Dermis blood vessel endothelial cell (primary cell): ENCODE results near the gene DDIT3. TPM values are rescaled to one million over a fixed set of nuclear protein-coding genes. Genes with fewer than 3 reads are reported as not detected.

ENCODE experiments used
- DNase-seq: peaks from one replicate; pipeline ENCODE4 v3.0.0; 2010
- total RNA-seq: library from RNA; depleted of rRNA; stranded (reverse); fragments of >200 nt; gene quantifications from 2 replicates; pipeline ENCODE4 v1.2.3, GENCODE V29; 2014

DDIT3 gene
- total RNA-seq, 1 donor from 2014 or later: 11.4 TPM

- no peak for DNase-seq
Measured at GRCh38 chr12:57467212-57467874, 53.0 kb downstream of the DDIT3 start.

Other genes with a start within 250 kb of the DDIT3 start
- gene R3HDM2, start 89.5 kb downstream of the DDIT3 start, total RNA-seq: 8.8 and 9.8 TPM in 2 replicates
- not detected in 2 replicates for gene INHBC, start 85.7 kb downstream of the DDIT3 start, total RNA-seq
- not detected in 2 replicates for gene INHBE, start 65.2 kb downstream of the DDIT3 start, total RNA-seq
- 0.17 and 0.47 TPM in 2 replicates for gene GLI1, start 60.7 kb downstream of the DDIT3 start, total RNA-seq
- not detected in 2 replicates for gene ARHGAP9, start 40.6 kb downstream of the DDIT3 start, total RNA-seq
- gene MARS1, start 32.4 kb downstream of the DDIT3 start, total RNA-seq: 71.6 and 81.2 TPM in 2 replicates
- gene MBD6, start 2.3 kb upstream of the DDIT3 start, total RNA-seq: 12.8 and 17.0 TPM in 2 replicates
- gene DCTN2, start 26.7 kb upstream of the DDIT3 start, total RNA-seq: 109 and 113 TPM in 2 replicates
- gene KIF5A, start 29.5 kb upstream of the DDIT3 start, total RNA-seq: 0.09 and 0.17 TPM in 2 replicates
- 10.2 and 15.4 TPM in 2 replicates for gene PIP4K2C, start 70.7 kb upstream of the DDIT3 start, total RNA-seq
- gene DTX3, start 84.3 kb upstream of the DDIT3 start, total RNA-seq: 1.9 and 2.4 TPM in 2 replicates
- gene ARHGEF25, start 90.9 kb upstream of the DDIT3 start, total RNA-seq: 0.68 and 0.74 TPM in 2 replicates
- 0.14 TPM in 1 of 2 replicates, not detected in the other for gene B4GALNT1, start 112.7 kb upstream of the DDIT3 start, total RNA-seq
- 284 and 481 TPM in 2 replicates for gene OS9, start 173.6 kb upstream of the DDIT3 start, total RNA-seq
- under 0.01 and 0.19 TPM in 2 replicates for gene AGAP2, start 218.2 kb upstream of the DDIT3 start, total RNA-seq
- gene TSPAN31, start 224.5 kb upstream of the DDIT3 start, total RNA-seq: 29.7 and 72.0 TPM in 2 replicates
- gene CDK4, start 231.8 kb upstream of the DDIT3 start, total RNA-seq: 147 and 154 TPM in 2 replicates
- gene MARCHF9, start 234.6 kb upstream of the DDIT3 start, total RNA-seq: 3.4 and 4.1 TPM in 2 replicates
- 0.17 and 0.47 TPM in 2 replicates for gene CYP27B1, start 246.6 kb upstream of the DDIT3 start, total RNA-seq